GM08714 (cell line): ENCODE data around the gene ALDH1L1.

Experiments used
- H3K4me3 ChIP-seq: fragments of 200-500 bp; sonication (Bioruptor generic); 2 replicates; pipeline ENCODE4 v1.5.1; 2014; ENCODE audit warnings: mild to moderate bottlenecking, low read length, inconsistent platforms
- ZNF274 ChIP-seq: IDR thresholded peaks from 2 replicates; pipeline ENCODE4 v1.6.1; 2012; ENCODE audit warnings: mild to moderate bottlenecking, low read depth, low read length

The ALDH1L1 gene

GRCh38 chr3:126180477-126181397, at the start of gene ALDH1L1:
TSS of gene ALDH1L1 (minus strand) at chr3:126180586. CDS start at chr3:126160979, 19,607 bp downstream.
- H3K4me3 ChIP-seq, result no peak within 1 kb of the TSS
- no peak for TF ChIP-seq ZNF274

GRCh38 chr3:126226374-126226773, 46.0 kb upstream of the ALDH1L1 start:
- no peak overlapping the region for H3K4me3 ChIP-seq
- no peak for TF ChIP-seq ZNF274

GRCh38 chr3:126216416-126216815, 36.0 kb upstream of the ALDH1L1 start:
- H3K4me3 ChIP-seq, result no peak overlapping the region
- TF ChIP-seq ZNF274, result no peak

- no peak overlapping the region for H3K4me3 ChIP-seq
- TF ChIP-seq ZNF274, result no peak
Measured at GRCh38 chr3:126213379-126214028, 33.1 kb upstream of the ALDH1L1 start.

GRCh38 chr3:126212620-126213378, 32.4 kb upstream of the ALDH1L1 start:
- no peak for TF ChIP-seq ZNF274
- H3K4me3 ChIP-seq, result no peak overlapping the region

- TF ChIP-seq ZNF274, result no peak
- H3K4me3 ChIP-seq, result no peak overlapping the region
Measured at GRCh38 chr3:126212250-126212619, 31.8 kb upstream of the ALDH1L1 start.

GRCh38 chr3:126211569-126211968, 31.2 kb upstream of the ALDH1L1 start:
- TF ChIP-seq ZNF274, result no peak
- H3K4me3 ChIP-seq, result no peak overlapping the region

GRCh38 chr3:126210606-126211005, 30.2 kb upstream of the ALDH1L1 start:
- H3K4me3 ChIP-seq, result no peak overlapping the region
- TF ChIP-seq ZNF274, result no peak

GRCh38 chr3:126209741-126210140, 29.4 kb upstream of the ALDH1L1 start:
- H3K4me3 ChIP-seq, result no peak overlapping the region
- no peak for TF ChIP-seq ZNF274

GRCh38 chr3:126208606-126209256, 28.3 kb upstream of the ALDH1L1 start:
- TF ChIP-seq ZNF274, result no peak
- H3K4me3 ChIP-seq, result no peak overlapping the region

GRCh38 chr3:126208182-126208581, 27.8 kb upstream of the ALDH1L1 start:
- H3K4me3 ChIP-seq, result no peak overlapping the region
- TF ChIP-seq ZNF274, result no peak

GRCh38 chr3:126207166-126207565, 26.8 kb upstream of the ALDH1L1 start:
- no peak for TF ChIP-seq ZNF274
- no peak overlapping the region for H3K4me3 ChIP-seq

- H3K4me3 ChIP-seq, result no peak overlapping the region
- TF ChIP-seq ZNF274, result no peak
Measured at GRCh38 chr3:126205717-126206655, 25.6 kb upstream of the ALDH1L1 start.
